ENCODE data around the gene DCK. TPM values are rescaled to one million over a fixed set of nuclear protein-coding genes. Genes with fewer than 3 reads are reported as not detected.
"Not testable (repeated sequence)": the region's sequence is repeated elsewhere in the genome, so short reads cannot be mapped to it uniquely, and the experiment has no call there.

Gene DCK
- total RNA-seq, 2 experiments from 2014 or later: 90.1 to 146 TPM

DNA sequence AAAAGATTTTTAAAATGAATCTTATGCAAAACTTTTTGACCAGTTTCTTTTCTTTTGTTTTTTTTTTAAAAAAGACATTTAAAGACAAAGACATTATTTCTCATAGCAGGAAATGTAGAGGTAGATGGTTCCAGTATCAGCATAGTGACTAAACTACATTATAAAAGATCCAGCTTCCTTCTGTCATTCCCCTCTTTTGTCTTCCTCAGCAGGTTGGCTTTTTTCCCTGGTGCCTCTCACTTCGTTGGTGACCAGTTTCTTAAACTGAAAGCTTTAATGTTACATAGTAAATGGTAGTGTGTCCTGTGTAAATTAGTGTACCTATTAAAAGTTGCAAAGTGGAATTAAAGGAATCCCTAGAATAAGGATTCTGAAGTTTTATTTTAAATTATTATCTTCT is 36.1 kb downstream of the DCK start:
- Histone ChIP-seq H3K4me1 (ENCODE audit: insufficient read depth, low read length, poor library complexity, severe bottlenecking) (no peaks in the 10 kb centered on the region), H4K20me1 (ENCODE audit: insufficient read depth, low read length) (no peaks in the 10 kb centered on the region), H3K79me2 (ENCODE audit: insufficient read depth, low read depth, low read length) (peaks cover 37% of the 10 kb centered on the region; the same call in 1 of the 2 replicates), H3K9me3 (ENCODE audit: low read length) (no peaks in the 10 kb centered on the region), H3K4me2 (ENCODE audit: low read length) (no peak overlapping the region), H2AFZ (ENCODE audit: low read length) (no peak overlapping the region), H3K36me3 (ENCODE audit: insufficient read depth, low read length) (peaks cover 97% of the 10 kb centered on the region), H3K27ac (ENCODE audit: low read depth, low read length, poor library complexity, severe bottlenecking) (no peak overlapping the region), H3K9me2 (ENCODE audit: insufficient read depth, low read length) (no peaks in the 10 kb centered on the region), H3K4me3 (ENCODE audit: low read depth, low read length, poor library complexity, severe bottlenecking) (no peak overlapping the region)
- ChIA-PET CTCF (ENCODE audit: unreplicated experiment) (no interaction called here), POLR2A (interaction anchor here (0.6 to 0.7 kb wide), 2 partner anchors 36 to 68 kb away, joined by 3 to 4 read pairs; partner anchors contain the start of gene DCK)
- intact Hi-C loops (cut with micrococcal nuclease; ENCODE audit: unreplicated experiment): no loop called here
- TF ChIP-seq, protein P1, sequence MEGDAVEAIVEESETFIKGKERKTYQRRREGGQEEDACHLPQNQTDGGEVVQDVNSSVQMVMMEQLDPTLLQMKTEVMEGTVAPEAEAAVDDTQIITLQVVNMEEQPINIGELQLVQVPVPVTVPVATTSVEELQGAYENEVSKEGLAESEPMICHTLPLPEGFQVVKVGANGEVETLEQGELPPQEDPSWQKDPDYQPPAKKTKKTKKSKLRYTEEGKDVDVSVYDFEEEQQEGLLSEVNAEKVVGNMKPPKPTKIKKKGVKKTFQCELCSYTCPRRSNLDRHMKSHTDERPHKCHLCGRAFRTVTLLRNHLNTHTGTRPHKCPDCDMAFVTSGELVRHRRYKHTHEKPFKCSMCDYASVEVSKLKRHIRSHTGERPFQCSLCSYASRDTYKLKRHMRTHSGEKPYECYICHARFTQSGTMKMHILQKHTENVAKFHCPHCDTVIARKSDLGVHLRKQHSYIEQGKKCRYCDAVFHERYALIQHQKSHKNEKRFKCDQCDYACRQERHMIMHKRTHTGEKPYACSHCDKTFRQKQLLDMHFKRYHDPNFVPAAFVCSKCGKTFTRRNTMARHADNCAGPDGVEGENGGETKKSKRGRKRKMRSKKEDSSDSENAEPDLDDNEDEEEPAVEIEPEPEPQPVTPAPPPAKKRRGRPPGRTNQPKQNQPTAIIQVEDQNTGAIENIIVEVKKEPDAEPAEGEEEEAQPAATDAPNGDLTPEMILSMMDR (conservative IDR thresholded peaks at IDR 0.05; ENCODE audit: low read length): no peak
- no peak for TF ChIP-seq EZH2phosphoT487 (IDR thresholded peaks at IDR 0.05; ENCODE audit: borderline replicate concordance, low read depth, low read length)
- DNase-seq (ENCODE audit: low spot score): no peak
- BruUV-seq (replicated peaks): no TSS peak

- CTCF ChIA-PET (ENCODE audit: unreplicated experiment); H3K4me3 ChIP-seq (ENCODE audit: low read depth, low read length, poor library complexity, severe bottlenecking); H3K9me2 ChIP-seq (ENCODE audit: insufficient read depth, low read length); H3K4me2 ChIP-seq (ENCODE audit: low read length); BruUV-seq (replicated peaks); DNase-seq (ENCODE audit: low spot score); H3K27ac ChIP-seq (ENCODE audit: low read depth, low read length, poor library complexity, severe bottlenecking); POLR2A ChIA-PET; intact Hi-C loops (cut with micrococcal nuclease; ENCODE audit: unreplicated experiment); H3K9me3 ChIP-seq (ENCODE audit: low read length); H3K4me1 ChIP-seq (ENCODE audit: insufficient read depth, low read length, poor library complexity, severe bottlenecking); H2AFZ ChIP-seq (ENCODE audit: low read length); H4K20me1 ChIP-seq (ENCODE audit: insufficient read depth, low read length): not testable (repeated sequence)
- Histone ChIP-seq H3K36me3 (ENCODE audit: insufficient read depth, low read length) (peaks cover 97% of the 10 kb centered on the region), H3K79me2 (ENCODE audit: insufficient read depth, low read depth, low read length) (peaks cover 12% of the 10 kb centered on the region; the same call in 1 of the 2 replicates)
These were observed 38.7 kb downstream of the DCK start for GRCh38 chr4:71032106-71032505.

GRCh38 chr4:71045256-71045655 is 51.8 kb downstream of the DCK start:
- BruUV-seq (replicated peaks): no TSS peak
- CTCF ChIA-PET (ENCODE audit: unreplicated experiment): no interaction called here
- DNase-seq (ENCODE audit: low spot score): no peak
- no peaks in the 10 kb centered on the region for H3K4me1 ChIP-seq (ENCODE audit: insufficient read depth, low read length, poor library complexity, severe bottlenecking)
- H3K4me3 ChIP-seq (ENCODE audit: low read depth, low read length, poor library complexity, severe bottlenecking): no peak overlapping the region
- no peak overlapping the region for H3K27ac ChIP-seq (ENCODE audit: low read depth, low read length, poor library complexity, severe bottlenecking)
- H3K79me2 ChIP-seq (ENCODE audit: insufficient read depth, low read depth, low read length): no peaks in the 10 kb centered on the region
- POLR2A ChIA-PET: interaction anchor here (0.6 kb wide), 1 partner anchor 102 kb away, joined by 3 read pairs; no protein-coding TSS in a partner anchor
- no peaks in the 10 kb centered on the region for H3K9me3 ChIP-seq (ENCODE audit: low read length)
- H2AFZ ChIP-seq (ENCODE audit: low read length): no peak overlapping the region
- H4K20me1 ChIP-seq (ENCODE audit: insufficient read depth, low read length): no peaks in the 10 kb centered on the region
- intact Hi-C loops (cut with micrococcal nuclease; ENCODE audit: unreplicated experiment): no loop called here
- peaks cover 37% of the 10 kb centered on the region for H3K36me3 ChIP-seq (ENCODE audit: insufficient read depth, low read length)
- no peak overlapping the region for H3K4me2 ChIP-seq (ENCODE audit: low read length)
- TF ChIP-seq, protein P1 (conservative IDR thresholded peaks at IDR 0.05; ENCODE audit: low read length): no peak
- TF ChIP-seq EZH2phosphoT487 (IDR thresholded peaks at IDR 0.05; ENCODE audit: borderline replicate concordance, low read depth, low read length): no peak
- no peaks in the 10 kb centered on the region for H3K9me2 ChIP-seq (ENCODE audit: insufficient read depth, low read length)
